Measurements from ENCODE around the gene SNAI1.
A peak's percentile ranks its signal among the peaks of the same experiment; 100 is the strongest.

The SNAI1 gene

GRCh38 chr20:49983123-49983847 lies 505 bp downstream of the SNAI1 start:
- H3K27me3 Mint-ChIP-seq (ENCODE audit: low read depth) = peaks cover 32% of the 10 kb centered on the region
- H3K4me1 Mint-ChIP-seq = peaks cover 71% of the 10 kb centered on the region

GRCh38 chr20:49983848-49984408 lies 1.1 kb downstream of the SNAI1 start:
- H3K4me1 Mint-ChIP-seq = peaks cover 77% of the 10 kb centered on the region
- H3K27me3 Mint-ChIP-seq (ENCODE audit: low read depth) = peaks cover 32% of the 10 kb centered on the region
- peaks cover 32% of the 10 kb centered on the region for H3K36me3 Mint-ChIP-seq (ENCODE audit: low read depth)
- TF ChIP-seq CTCF (IDR thresholded peaks at IDR 0.05; ENCODE audit: unreplicated experiment in 3 of 3) = no peak
- H3K27ac Mint-ChIP-seq = peak overlapping the region; percentile 55 to 77 (median 77)
- H3K4me3 Mint-ChIP-seq = peak overlapping the region; percentile 96 to 100 (median 97)
- no peaks in the 10 kb centered on the region for H3K9me3 Mint-ChIP-seq

More at GRCh38 chr20:49983123-49983847, 505 bp downstream of the SNAI1 start:
- Mint-ChIP-seq H3K27ac (peak overlapping the region; percentile 55 to 77 (median 70)), H3K9me3 (no peaks in the 10 kb centered on the region), H3K36me3 (ENCODE audit: low read depth) (peaks cover 32% of the 10 kb centered on the region), H3K4me3 (peak overlapping the region; percentile 96 to 100 (median 97))
- TF ChIP-seq CTCF (IDR thresholded peaks at IDR 0.05; ENCODE audit: unreplicated experiment in 3 of 3) = no peak

- Mint-ChIP-seq H3K36me3 (ENCODE audit: low read depth) (peaks cover 32% of the 10 kb centered on the region), H3K9me3 (no peaks in the 10 kb centered on the region), H3K4me1 (peaks cover 80% of the 10 kb centered on the region), H3K27ac (peak overlapping the region; percentile 75 to 87 (median 77)), H3K4me3 (peak overlapping the region; percentile 96 to 100 (median 97)), H3K27me3 (ENCODE audit: low read depth) (peaks cover 27% of the 10 kb centered on the region)
- TF ChIP-seq CTCF (IDR thresholded peaks at IDR 0.05; ENCODE audit: unreplicated experiment in 3 of 3) = no peak
These were observed 1.8 kb downstream of the SNAI1 start for GRCh38 chr20:49984426-49985153.

- H3K9me3 Mint-ChIP-seq = no peaks in the 10 kb centered on the region
- peaks cover 22% of the 10 kb centered on the region for H3K27me3 Mint-ChIP-seq (ENCODE audit: low read depth)
- H3K4me3 Mint-ChIP-seq = peak overlapping the region; percentile 96 to 100 (median 97)
- H3K36me3 Mint-ChIP-seq (ENCODE audit: low read depth) = peaks cover 32% of the 10 kb centered on the region
- TF ChIP-seq CTCF (IDR thresholded peaks at IDR 0.05; ENCODE audit: unreplicated experiment in 3 of 3) = no peak
- peak overlapping the region; percentile 65 to 87 (median 75) for H3K27ac Mint-ChIP-seq
- peaks cover 80% of the 10 kb centered on the region for H3K4me1 Mint-ChIP-seq
These were observed 2.4 kb downstream of the SNAI1 start for GRCh38 chr20:49985157-49985556.

GRCh38 chr20:49985617-49986016 lies 2.8 kb downstream of the SNAI1 start:
- no peak for TF ChIP-seq CTCF (IDR thresholded peaks at IDR 0.05; ENCODE audit: unreplicated experiment in 3 of 3)
- Mint-ChIP-seq H3K27ac (peak overlapping the region; percentile 75 to 87 (median 81)), H3K4me3 (peak overlapping the region; percentile 96 to 100 (median 97))

More at GRCh38 chr20:49985617-49986016, 2.8 kb downstream of the SNAI1 start:
- Mint-ChIP-seq H3K27me3 (ENCODE audit: low read depth) (peaks cover 19% of the 10 kb centered on the region), H3K9me3 (no peaks in the 10 kb centered on the region), H3K4me1 (peaks cover 82% of the 10 kb centered on the region), H3K36me3 (ENCODE audit: low read depth) (peaks cover 32% of the 10 kb centered on the region)
